SK-N-SH (cell line): ENCODE data around the gene COQ5. TPM values are rescaled to one million over a fixed set of nuclear protein-coding genes. Genes with fewer than 3 reads are reported as not detected.

Source experiments
- CTCF ChIA-PET: fragments of 300-600, 350-600 bp; formaldehyde crosslinking; extraction: SDS; loops from one replicate; lab custom pipeline; 2021; lab: Yijun Ruan, JAX
- POLR2A ChIA-PET: fragments of 350-600 bp; sonication (Branson Sonifier 250); formaldehyde crosslinking; extraction: SDS; loops from one replicate; lab custom pipeline; 2020; ENCODE audit warnings: antibody characterized with exemption, inconsistent platforms; lab: Yijun Ruan, JAX
- DNase-seq: peaks from one replicate; pipeline ENCODE4 v3.0.0; 2012
- H2AFZ ChIP-seq: fragments of 200-600 bp; sonication (generic); 2 replicates; pipeline ENCODE4 v1.8.1; 2016; ENCODE audit warnings: antibody characterized with exemption, mild to moderate bottlenecking, low read depth
- H3F3A ChIP-seq: fragments of 200-600 bp; sonication (generic); replicated peaks from 2 replicates; pipeline ENCODE3; 2016; ENCODE audit warnings: antibody characterized with exemption, mild to moderate bottlenecking; ENCODE audit not compliant: insufficient read depth
- H3K27ac ChIP-seq, 2 experiments: fragments of 200-500 bp in 1 of 2; fragments of 200-600 bp in 1 of 2; sonication (Bioruptor generic) in 1 of 2; sonication (generic), shearing (Covaris generic) in 1 of 2; 2 replicates each; pipeline versions ENCODE4 v1.5.1 to v1.6.1; 2014 to 2016; ENCODE audit warnings: low read depth in 2 of 2, inconsistent platforms in 1 of 2, low read length in 1 of 2, mild to moderate bottlenecking in 1 of 2, mixed read lengths in 1 of 2
- H3K27me3 ChIP-seq: fragments of 200-600 bp; sonication (generic), shearing (Covaris generic); 2 replicates; pipeline ENCODE4 v1.6.1; 2016; ENCODE audit warnings: mixed run types; ENCODE audit not compliant: insufficient read depth
- H3K36me3 ChIP-seq, 2 experiments: fragments of 200-500 bp in 1 of 2; fragments of 200-600 bp in 1 of 2; sonication (Bioruptor generic) in 1 of 2; sonication (generic) in 1 of 2; replicated peaks in 1 of 2; 2 replicates each; pipeline versions ENCODE3 to v1.5.1; 2014 to 2016; ENCODE audit warnings: low read length in 1 of 2, mild to moderate bottlenecking in 1 of 2; ENCODE audit not compliant: insufficient read depth in 2 of 2, control insufficient read depth in 1 of 2
- H3K4me1 ChIP-seq, 2 experiments: fragments of 200-500 bp in 1 of 2; fragments of 200-600 bp in 1 of 2; sonication (Bioruptor generic) in 1 of 2; sonication (generic), shearing (Covaris generic) in 1 of 2; 2 replicates each; pipeline versions ENCODE4 v1.5.1 to v1.6.1; 2014 to 2016; ENCODE audit warnings: low read depth in 1 of 2, low read length in 1 of 2, mixed run types in 1 of 2; ENCODE audit not compliant: insufficient read depth in 2 of 2, control insufficient read depth in 1 of 2
- H3K4me2 ChIP-seq: fragments of 200-600 bp; sonication (generic), shearing (Covaris generic); 2 replicates; pipeline ENCODE4 v1.6.1; 2017; ENCODE audit warnings: mixed run types
- H3K4me3 ChIP-seq, 2 experiments: fragments of 200-500 bp in 1 of 2; fragments of 200-600 bp in 1 of 2; sonication (Bioruptor generic) in 1 of 2; sonication (generic), shearing (Covaris generic) in 1 of 2; 2 replicates each; pipeline versions ENCODE4 v1.5.1 to v1.8.1; 2014 to 2016; ENCODE audit warnings: low read depth in 2 of 2, inconsistent platforms in 1 of 2, low read length in 1 of 2, mild to moderate bottlenecking in 1 of 2, mixed read lengths in 1 of 2, moderate library complexity in 1 of 2
- H3K79me2 ChIP-seq: fragments of 200-600 bp; sonication (generic); 2 replicates; pipeline ENCODE4 v1.8.1; 2017; ENCODE audit warnings: mild to moderate bottlenecking; ENCODE audit not compliant: insufficient read depth
- H3K9ac ChIP-seq: fragments of 200-600 bp; sonication (generic); 2 replicates; pipeline ENCODE4 v1.6.1; 2017; ENCODE audit warnings: mixed run types
- H3K9me2 ChIP-seq: fragments of 200-600 bp; sonication (generic); 2 replicates; pipeline ENCODE4 v1.6.1; 2017; ENCODE audit warnings: mixed run types
- H3K9me3 ChIP-seq: fragments of 200-600 bp; sonication (generic); 2 replicates; pipeline ENCODE4 v1.6.1; 2017; ENCODE audit warnings: mixed run types, mild to moderate bottlenecking, moderate library complexity
- H4K20me1 ChIP-seq: fragments of 200-600 bp; sonication (generic); 2 replicates; pipeline ENCODE4 v1.6.1; 2017; ENCODE audit warnings: mild to moderate bottlenecking, mixed run types; ENCODE audit not compliant: insufficient read depth
- ELF1 ChIP-seq: IDR thresholded peaks from 2 replicates; pipeline ENCODE4 v1.4.0; 2012
- FOSL2 ChIP-seq: IDR thresholded peaks from 2 replicates; pipeline ENCODE4 v1.4.0; 2012; ENCODE audit warnings: low read depth, mild to moderate bottlenecking, moderate library complexity, borderline replicate concordance
- FOXJ3 ChIP-seq: sonication (generic); formaldehyde crosslinking; IDR thresholded peaks from 2 replicates; pipeline ENCODE4 v1.5.1; 2020; ENCODE audit warnings: mild to moderate bottlenecking, missing genetic modification reagents
- GATA2 ChIP-seq: sonication (generic); formaldehyde crosslinking; IDR thresholded peaks from 2 replicates; pipeline ENCODE4 v1.5.0; 2020; ENCODE audit warnings: mild to moderate bottlenecking, missing genetic modification reagents
- MEF2A ChIP-seq: IDR thresholded peaks from 2 replicates; pipeline ENCODE4 v1.4.0; 2012; ENCODE audit warnings: low read depth, borderline replicate concordance
- NFIC ChIP-seq: IDR thresholded peaks from 2 replicates; pipeline ENCODE4 v1.4.0; 2012; ENCODE audit warnings: borderline replicate concordance
- POLR2AphosphoS5 ChIP-seq: IDR thresholded peaks from 2 replicates; pipeline ENCODE4 v1.6.1; 2012; ENCODE audit warnings: low read depth, low read length
- RCOR1 ChIP-seq: fragments of 150-350 bp; IDR thresholded peaks from 2 replicates; pipeline ENCODE4 v1.6.1; 2017; ENCODE audit warnings: antibody characterized with exemption, low read length
- SMC3 ChIP-seq: IDR thresholded peaks from 2 replicates; pipeline ENCODE4 v1.6.1; 2012; ENCODE audit warnings: low read depth, low read length, improper control_type of control experiment
- TAF1 ChIP-seq: IDR thresholded peaks from 2 replicates; pipeline ENCODE4 v1.6.1; 2012; ENCODE audit warnings: low read depth, mild to moderate bottlenecking, low read length, moderate library complexity, borderline replicate concordance
- WGBS: methylation state at CpG from one replicate; pipeline ENCODE4 v1.1.6; 2017; ENCODE audit warnings: low lambda C conversion rate; 5-methylcytosine and 5-hydroxymethylcytosine counted together
- polyA plus RNA-seq, 3 experiments: library from polyadenylated mRNA; depleted of rRNA; stranded (reverse); fragments of >200 nt; gene quantifications; 2 replicates each; pipeline ENCODE4 v1.2.3, GENCODE V29; 2012
- TF ChIP-seq, protein P1 (sequence below): IDR thresholded peaks from 2 replicates; pipeline ENCODE4 v1.4.0; 2012; ENCODE audit warnings: low read depth, borderline replicate concordance
- TF ChIP-seq, protein P2 (sequence below): IDR thresholded peaks from 2 replicates; pipeline ENCODE4 v1.6.1; 2012; ENCODE audit warnings: mild to moderate bottlenecking, low read depth, low read length, moderate library complexity

The COQ5 gene
- polyA plus RNA-seq, 1 of the 3 experiments (the other 2 are of a cell fraction): 28.0 TPM

DNA sequence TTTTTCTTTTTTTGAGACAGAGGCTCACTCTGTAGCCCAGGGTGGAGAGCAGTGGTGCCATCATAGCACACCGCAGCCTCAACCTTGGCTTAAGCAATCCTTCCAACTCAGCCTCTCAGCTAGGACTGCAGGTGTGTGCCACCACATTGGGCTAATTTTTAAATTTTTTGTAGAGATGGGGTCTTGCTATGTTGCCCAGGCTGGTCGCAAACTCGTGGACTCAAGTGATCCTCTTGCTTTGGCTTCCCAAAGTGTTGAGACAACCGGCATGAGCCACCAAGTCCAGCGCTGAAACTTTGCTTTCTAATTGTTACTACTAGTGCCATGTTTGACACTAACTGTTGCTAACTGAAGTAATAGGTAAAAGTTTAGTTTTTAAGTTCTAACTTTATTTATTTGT lies 13.2 kb upstream of the COQ5 start:
- Histone ChIP-seq H2AFZ (no peak overlapping the region), H3K36me3 (peaks cover 13 to 26% of the 10 kb centered on the region in 2 experiments), H3K4me3 (no peak overlapping the region), H4K20me1 (peaks cover 100% of the 10 kb centered on the region), H3K9ac (no peak overlapping the region), H3K4me1 (peaks cover 7 to 37% of the 10 kb centered on the region in 2 experiments), H3K9me2 (no peaks in the 10 kb centered on the region), H3F3A (peaks cover 8% of the 10 kb centered on the region), H3K4me2 (no peak overlapping the region), H3K9me3 (no peaks in the 10 kb centered on the region), H3K79me2 (peaks cover 100% of the 10 kb centered on the region), H3K27ac (no peak overlapping the region), H3K27me3 (no peaks in the 10 kb centered on the region)
- DNase-seq: no peak
- 100% methylated on average over 5 of the region's 5 CpGs for WGBS
- ChIA-PET CTCF (no interaction called here), POLR2A (no interaction called here)
- TF ChIP-seq SMC3: no peak

DNA sequence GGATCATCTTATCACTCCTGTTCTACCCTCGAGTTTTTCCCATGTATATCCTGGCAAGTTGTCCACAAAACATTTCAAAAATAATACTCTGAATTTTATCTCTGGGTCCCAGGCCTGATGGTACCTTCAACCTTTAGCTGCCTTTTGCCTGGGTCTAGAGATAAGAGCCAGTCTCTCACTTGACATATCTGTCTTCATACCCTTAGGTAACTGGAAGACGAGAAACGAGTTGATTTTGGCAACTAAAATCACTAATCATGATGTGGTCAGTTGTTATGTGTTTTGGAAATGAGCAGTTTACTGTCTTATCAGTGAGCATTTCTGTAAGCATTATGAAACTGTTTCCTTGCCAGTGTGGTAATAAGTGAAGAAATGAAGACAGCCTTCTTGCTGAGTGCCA lies 11.5 kb upstream of the COQ5 start:
- Histone ChIP-seq H3K9me3 (no peaks in the 10 kb centered on the region), H3F3A (peaks cover 14% of the 10 kb centered on the region), H4K20me1 (peaks cover 100% of the 10 kb centered on the region), H3K4me1 (peaks cover 19 to 52% of the 10 kb centered on the region in 2 experiments), H3K4me3 (no peak overlapping the region), H3K9me2 (no peaks in the 10 kb centered on the region)
- CTCF ChIA-PET: interaction anchor here (2.5 kb wide), 1 partner anchor 21 kb away, joined by 9 read pairs; no protein-coding TSS in a partner anchor
- TF ChIP-seq POLR2AphosphoS5 (no peak), FOXJ3 (CRISPR knock-in tag) (no peak), SMC3 (no peak), FOSL2 (no peak), GATA2 (CRISPR knock-in tag) (no peak), MEF2A (no peak), NFIC (no peak), RCOR1 (no peak), TAF1 (no peak), ELF1 (no peak)
- TF ChIP-seq, protein P1, sequence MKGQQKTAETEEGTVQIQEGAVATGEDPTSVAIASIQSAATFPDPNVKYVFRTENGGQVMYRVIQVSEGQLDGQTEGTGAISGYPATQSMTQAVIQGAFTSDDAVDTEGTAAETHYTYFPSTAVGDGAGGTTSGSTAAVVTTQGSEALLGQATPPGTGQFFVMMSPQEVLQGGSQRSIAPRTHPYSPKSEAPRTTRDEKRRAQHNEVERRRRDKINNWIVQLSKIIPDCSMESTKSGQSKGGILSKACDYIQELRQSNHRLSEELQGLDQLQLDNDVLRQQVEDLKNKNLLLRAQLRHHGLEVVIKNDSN: no peak
- TF ChIP-seq, protein P2, sequence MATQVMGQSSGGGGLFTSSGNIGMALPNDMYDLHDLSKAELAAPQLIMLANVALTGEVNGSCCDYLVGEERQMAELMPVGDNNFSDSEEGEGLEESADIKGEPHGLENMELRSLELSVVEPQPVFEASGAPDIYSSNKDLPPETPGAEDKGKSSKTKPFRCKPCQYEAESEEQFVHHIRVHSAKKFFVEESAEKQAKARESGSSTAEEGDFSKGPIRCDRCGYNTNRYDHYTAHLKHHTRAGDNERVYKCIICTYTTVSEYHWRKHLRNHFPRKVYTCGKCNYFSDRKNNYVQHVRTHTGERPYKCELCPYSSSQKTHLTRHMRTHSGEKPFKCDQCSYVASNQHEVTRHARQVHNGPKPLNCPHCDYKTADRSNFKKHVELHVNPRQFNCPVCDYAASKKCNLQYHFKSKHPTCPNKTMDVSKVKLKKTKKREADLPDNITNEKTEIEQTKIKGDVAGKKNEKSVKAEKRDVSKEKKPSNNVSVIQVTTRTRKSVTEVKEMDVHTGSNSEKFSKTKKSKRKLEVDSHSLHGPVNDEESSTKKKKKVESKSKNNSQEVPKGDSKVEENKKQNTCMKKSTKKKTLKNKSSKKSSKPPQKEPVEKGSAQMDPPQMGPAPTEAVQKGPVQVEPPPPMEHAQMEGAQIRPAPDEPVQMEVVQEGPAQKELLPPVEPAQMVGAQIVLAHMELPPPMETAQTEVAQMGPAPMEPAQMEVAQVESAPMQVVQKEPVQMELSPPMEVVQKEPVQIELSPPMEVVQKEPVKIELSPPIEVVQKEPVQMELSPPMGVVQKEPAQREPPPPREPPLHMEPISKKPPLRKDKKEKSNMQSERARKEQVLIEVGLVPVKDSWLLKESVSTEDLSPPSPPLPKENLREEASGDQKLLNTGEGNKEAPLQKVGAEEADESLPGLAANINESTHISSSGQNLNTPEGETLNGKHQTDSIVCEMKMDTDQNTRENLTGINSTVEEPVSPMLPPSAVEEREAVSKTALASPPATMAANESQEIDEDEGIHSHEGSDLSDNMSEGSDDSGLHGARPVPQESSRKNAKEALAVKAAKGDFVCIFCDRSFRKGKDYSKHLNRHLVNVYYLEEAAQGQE: no peak
- TF ChIP-seq, all 33 proteins: peak for 0
- Histone ChIP-seq H2AFZ (no peak overlapping the region), H3K27ac (no peak overlapping the region), H3K36me3 (peaks cover 0 to 17% of the 10 kb centered on the region in 2 experiments), H3K4me2 (no peak overlapping the region), H3K79me2 (peaks cover 100% of the 10 kb centered on the region), H3K9ac (no peak overlapping the region), H3K27me3 (no peaks in the 10 kb centered on the region)
- DNase-seq: no peak
- 75% methylated on average over 3 of the region's 3 CpGs for WGBS
- POLR2A ChIA-PET: no interaction called here
